Lung microvascular endothelial cell (primary cell): Measurements from ENCODE around the gene RNF223. TPM values are rescaled to one million over a fixed set of nuclear protein-coding genes. Genes with fewer than 3 reads are reported as not detected.
A peak's percentile ranks its signal among the peaks of the same experiment; 100 is the strongest.
"Not testable (repeated sequence)": the region's sequence is repeated elsewhere in the genome, so short reads cannot be mapped to it uniquely, and the experiment has no call there.

Experiments
- DNase-seq, 2 donors: peaks; one replicate each; pipeline versions ENCODE4 v3.0.0 to v3.0.0-alpha.2; 2010; ENCODE audit warnings: low read depth in 2 of 2
- total RNA-seq: library from RNA; depleted of rRNA; stranded (reverse); fragments of >200 nt; gene quantifications from 2 replicates; pipeline ENCODE4 v1.2.1, GENCODE V29; 2014

The RNF223 gene
- total RNA-seq, 1 donor from 2014 or later: not detected

GRCh38 chr1:1087351-1088028, 13.4 kb upstream of the RNF223 start:
- no peak for DNase-seq

GRCh38 chr1:1086911-1087341, 12.8 kb upstream of the RNF223 start:
- no peak for DNase-seq

GRCh38 chr1:1085911-1086841, 12.1 kb upstream of the RNF223 start:
- DNase-seq: no peak

GRCh38 chr1:1085171-1085841, 11.2 kb upstream of the RNF223 start:
- no peak for DNase-seq

GRCh38 chr1:1084372-1085170, 10.5 kb upstream of the RNF223 start:
- no peak for DNase-seq

- no peak for DNase-seq
Measured at GRCh38 chr1:1083416-1084371, 9.6 kb upstream of the RNF223 start.

GRCh38 chr1:1082776-1083415, 8.8 kb upstream of the RNF223 start:
- no peak for DNase-seq

- no peak for DNase-seq
Measured at GRCh38 chr1:1082239-1082775, 8.2 kb upstream of the RNF223 start.

- DNase-seq: no peak
Measured at GRCh38 chr1:1081311-1082238, 7.5 kb upstream of the RNF223 start.

- no peak for DNase-seq
Measured at GRCh38 chr1:1080951-1081310, 6.8 kb upstream of the RNF223 start.

- peak in 1 of 2 donors; percentile 77 for DNase-seq
Measured at GRCh38 chr1:1080122-1080757, 6.1 kb upstream of the RNF223 start.

- peak; percentile 63 to 95 for DNase-seq
Measured at GRCh38 chr1:1079408-1080121, 5.5 kb upstream of the RNF223 start.

GRCh38 chr1:1077396-1077795, 3.3 kb upstream of the RNF223 start:
- not testable (repeated sequence) for DNase-seq

GRCh38 chr1:1075148-1075935, 1.2 kb upstream of the RNF223 start:
- DNase-seq: no peak

GRCh38 chr1:1074631-1075147, 583 bp upstream of the RNF223 start:
- DNase-seq: no peak
